AG04449 (cell line): ENCODE data around the gene MPHOSPH9.

Source experiments
- CTCF ChIA-PET: fragments of 350-600 bp; formaldehyde crosslinking; extraction: SDS; loops from one replicate; lab custom pipeline; 2021; ENCODE audit warnings: antibody characterized with exemption; lab: Yijun Ruan, JAX
- POLR2A ChIA-PET: fragments of 400-600, 350-600 bp; formaldehyde crosslinking; extraction: SDS; loops from one replicate; lab custom pipeline; 2020; ENCODE audit warnings: antibody characterized with exemption, inconsistent platforms; lab: Yijun Ruan, JAX
- DNase-seq: peaks from one replicate; pipeline ENCODE4 v3.0.0-alpha.2; 2010; ENCODE audit warnings: low read depth, low spot score
- H3K4me3 ChIP-seq: 2 replicates; pipeline ENCODE4 v1.5.1; 2011; ENCODE audit warnings: low read depth, mild to moderate bottlenecking, control low read depth, low read length
- TF ChIP-seq, protein P1 (sequence below): IDR thresholded peaks from one replicate; pipeline ENCODE4 v1.5.1; 2011; ENCODE audit warnings: mild to moderate bottlenecking, moderate library complexity, low read length, control low read depth, inconsistent platforms; ENCODE audit not compliant: insufficient read depth; ENCODE audit errors: missing control alignments

The MPHOSPH9 gene

GRCh38 chr12:123263196-123263817 is 30.4 kb upstream of the MPHOSPH9 start:
- ChIA-PET POLR2A (no interaction called here), CTCF (no interaction called here)
- TF ChIP-seq, protein P1, sequence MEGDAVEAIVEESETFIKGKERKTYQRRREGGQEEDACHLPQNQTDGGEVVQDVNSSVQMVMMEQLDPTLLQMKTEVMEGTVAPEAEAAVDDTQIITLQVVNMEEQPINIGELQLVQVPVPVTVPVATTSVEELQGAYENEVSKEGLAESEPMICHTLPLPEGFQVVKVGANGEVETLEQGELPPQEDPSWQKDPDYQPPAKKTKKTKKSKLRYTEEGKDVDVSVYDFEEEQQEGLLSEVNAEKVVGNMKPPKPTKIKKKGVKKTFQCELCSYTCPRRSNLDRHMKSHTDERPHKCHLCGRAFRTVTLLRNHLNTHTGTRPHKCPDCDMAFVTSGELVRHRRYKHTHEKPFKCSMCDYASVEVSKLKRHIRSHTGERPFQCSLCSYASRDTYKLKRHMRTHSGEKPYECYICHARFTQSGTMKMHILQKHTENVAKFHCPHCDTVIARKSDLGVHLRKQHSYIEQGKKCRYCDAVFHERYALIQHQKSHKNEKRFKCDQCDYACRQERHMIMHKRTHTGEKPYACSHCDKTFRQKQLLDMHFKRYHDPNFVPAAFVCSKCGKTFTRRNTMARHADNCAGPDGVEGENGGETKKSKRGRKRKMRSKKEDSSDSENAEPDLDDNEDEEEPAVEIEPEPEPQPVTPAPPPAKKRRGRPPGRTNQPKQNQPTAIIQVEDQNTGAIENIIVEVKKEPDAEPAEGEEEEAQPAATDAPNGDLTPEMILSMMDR, result no peak
- no peak overlapping the region for H3K4me3 ChIP-seq
- no peak for DNase-seq

DNA sequence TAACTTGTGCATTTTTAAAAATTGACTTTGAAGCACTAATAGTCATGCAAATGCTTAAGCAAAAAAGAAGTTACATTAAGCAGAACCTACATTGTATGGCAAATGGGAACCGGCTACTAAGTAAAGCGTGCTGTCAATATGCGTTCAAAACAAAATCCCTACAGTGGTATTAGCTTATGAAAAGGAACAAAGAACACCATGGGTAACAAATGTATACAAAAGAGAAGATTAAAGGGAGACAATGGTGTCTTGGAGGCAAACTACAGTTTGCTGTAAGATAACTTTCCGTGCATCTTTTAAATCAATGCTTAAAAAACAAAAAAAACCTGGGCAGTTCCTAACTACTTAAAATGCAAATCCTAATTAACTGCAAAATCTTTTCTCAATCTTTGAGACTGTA is 28.3 kb upstream of the MPHOSPH9 start:
- ChIA-PET CTCF (interaction anchor here (1.0 to 1.4 kb wide), 3 partner anchors 9 to 24 kb away, joined by 3 to 4 read pairs (median 3); no protein-coding TSS in a partner anchor), POLR2A (no interaction called here)
- DNase-seq, result no peak
- TF ChIP-seq, protein P1, result no peak
- no peak overlapping the region for H3K4me3 ChIP-seq

DNA sequence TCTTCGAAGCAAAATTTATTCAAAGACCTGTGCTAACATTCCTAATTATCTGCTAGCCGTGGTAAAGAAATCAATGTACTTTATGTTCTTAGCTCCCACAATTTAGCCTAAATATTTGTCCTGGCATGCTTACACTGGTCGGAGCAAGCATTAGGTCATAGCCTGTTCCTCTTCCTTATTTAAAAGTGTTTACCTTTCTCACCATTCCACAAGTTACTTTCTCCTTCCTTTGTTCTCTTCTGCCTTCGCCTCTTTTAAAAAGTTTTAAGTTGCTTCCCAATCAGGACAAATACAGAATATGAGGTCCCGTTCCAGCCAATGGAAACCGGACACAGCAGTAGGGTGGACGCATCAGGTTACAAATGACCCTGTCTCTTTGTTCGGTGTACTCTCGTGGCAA is 27.1 kb upstream of the MPHOSPH9 start:
- no peak for DNase-seq
- TF ChIP-seq, protein P1, result no peak
- CTCF ChIA-PET, result no interaction called here
- POLR2A ChIA-PET, result no interaction called here
- no peak overlapping the region for H3K4me3 ChIP-seq

DNA sequence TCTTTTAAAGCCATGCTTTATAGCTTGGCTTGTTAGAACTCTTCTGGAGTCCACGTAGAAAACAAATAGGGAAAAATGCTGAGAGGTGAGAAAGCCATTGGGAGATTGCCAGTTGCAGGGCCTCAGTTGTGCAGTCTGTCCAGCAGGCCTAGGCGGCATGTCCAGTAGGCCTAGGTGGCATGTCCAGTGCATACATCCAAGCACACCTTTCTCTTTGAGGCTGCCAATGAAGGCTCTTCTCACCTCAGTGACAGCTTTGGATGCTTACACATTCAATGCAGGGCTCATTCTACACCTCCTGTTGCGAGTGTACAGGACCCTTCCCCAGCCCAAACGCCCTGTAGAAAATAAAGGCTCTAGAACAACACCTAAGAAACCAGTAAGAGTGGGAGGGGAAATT is 25.7 kb upstream of the MPHOSPH9 start:
- no peak for DNase-seq
- H3K4me3 ChIP-seq, result no peak overlapping the region
- ChIA-PET POLR2A (interaction anchor here (0.6 to 1.2 kb wide), 2 partner anchors 11 to 475 kb away, joined by 4 read pairs; no protein-coding TSS in a partner anchor), CTCF (interaction anchor here (1.0 to 1.7 kb wide), 2 partner anchors 11 to 20 kb away, joined by 3 to 7 read pairs; no protein-coding TSS in a partner anchor)
- TF ChIP-seq, protein P1, result no peak

DNA sequence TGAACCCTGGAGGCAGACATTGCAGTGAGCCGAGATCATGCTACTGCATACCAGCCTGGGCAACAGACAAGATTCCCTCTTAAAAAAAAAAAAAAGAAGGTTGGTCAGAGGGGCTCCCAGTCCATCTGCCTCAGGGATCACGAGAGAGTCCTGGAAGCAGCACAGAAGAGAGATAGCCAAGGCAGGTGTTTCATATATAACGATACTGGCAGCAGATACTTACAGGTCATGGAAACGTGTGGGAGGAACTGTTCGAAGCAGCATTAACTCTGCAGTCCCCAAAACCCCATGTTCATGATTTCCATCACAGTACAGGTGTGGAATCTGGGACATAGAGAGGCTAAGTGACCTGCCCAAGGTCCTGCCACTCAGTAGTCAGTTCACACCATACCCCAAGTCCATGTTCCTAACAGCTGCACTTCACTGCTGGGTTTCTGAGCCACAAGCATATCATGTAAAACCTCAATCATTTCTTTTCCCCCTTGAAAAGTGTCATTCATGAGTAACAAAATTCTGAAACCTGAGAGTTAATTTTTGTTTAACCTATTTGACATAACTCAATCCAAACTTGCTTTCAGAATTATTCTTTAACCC is 22.0 kb upstream of the MPHOSPH9 start:
- ChIA-PET CTCF (interaction anchor here (2.6 kb wide), 1 partner anchor 17 kb away, joined by 8 read pairs; no protein-coding TSS in a partner anchor), POLR2A (no interaction called here)
- H3K4me3 ChIP-seq, result no peak overlapping the region
- TF ChIP-seq, protein P1, result no peak
- DNase-seq, result no peak
